ENCODE measurements around the gene TAS1R3.

GRCh38 chr1:1347026-1347595, 16.0 kb downstream of the TAS1R3 start:
- TF ChIP-seq ZFP3 (CRISPR knock-in tag; IDR thresholded peaks at IDR 0.05): no peak
- TF ChIP-seq ARNTL (CRISPR knock-in tag; IDR thresholded peaks at IDR 0.05; ENCODE audit: borderline replicate concordance, low read depth): no peak
- TF ChIP-seq ZNF8 (CRISPR knock-in tag; IDR thresholded peaks at IDR 0.05): no peak
- TF ChIP-seq ZC3H10 (CRISPR knock-in tag; IDR thresholded peaks at IDR 0.05): no peak
